ENCODE measurements around the gene MCAM.

GRCh38 chr11:119322921-119323531 lies 6.1 kb upstream of the MCAM start:
- no peak for TF ChIP-seq CTCF (conservative IDR thresholded peaks at IDR 0.05; ENCODE audit: low read length)
- no peak for TF ChIP-seq EZH2phosphoT487 (IDR thresholded peaks at IDR 0.05; ENCODE audit: borderline replicate concordance, low read depth, low read length)

All from OCI-LY7 (cell line).